SK-N-SH (cell line): ENCODE measurements around the gene LPO. TPM values are rescaled to one million over a fixed set of nuclear protein-coding genes. Genes with fewer than 3 reads are reported as not detected.

Source experiments
- CTCF ChIA-PET: fragments of 300-600, 350-600 bp; formaldehyde crosslinking; extraction: SDS; loops from one replicate; lab custom pipeline; 2021; lab: Yijun Ruan, JAX
- POLR2A ChIA-PET: fragments of 350-600 bp; sonication (Branson Sonifier 250); formaldehyde crosslinking; extraction: SDS; loops from one replicate; lab custom pipeline; 2020; ENCODE audit warnings: antibody characterized with exemption, inconsistent platforms; lab: Yijun Ruan, JAX
- DNase-seq: peaks from one replicate; pipeline ENCODE4 v3.0.0; 2012
- H2AFZ ChIP-seq: fragments of 200-600 bp; sonication (generic); 2 replicates; pipeline ENCODE4 v1.8.1; 2016; ENCODE audit warnings: antibody characterized with exemption, mild to moderate bottlenecking, low read depth
- H3F3A ChIP-seq: fragments of 200-600 bp; sonication (generic); replicated peaks from 2 replicates; pipeline ENCODE3; 2016; ENCODE audit warnings: antibody characterized with exemption, mild to moderate bottlenecking; ENCODE audit not compliant: insufficient read depth
- H3K27ac ChIP-seq, 2 experiments: fragments of 200-500 bp in 1 of 2; fragments of 200-600 bp in 1 of 2; sonication (Bioruptor generic) in 1 of 2; sonication (generic), shearing (Covaris generic) in 1 of 2; 2 replicates each; pipeline versions ENCODE4 v1.5.1 to v1.6.1; 2014 to 2016; ENCODE audit warnings: low read depth in 2 of 2, inconsistent platforms in 1 of 2, low read length in 1 of 2, mild to moderate bottlenecking in 1 of 2, mixed read lengths in 1 of 2
- H3K27me3 ChIP-seq: fragments of 200-600 bp; sonication (generic), shearing (Covaris generic); 2 replicates; pipeline ENCODE4 v1.6.1; 2016; ENCODE audit warnings: mixed run types; ENCODE audit not compliant: insufficient read depth
- H3K36me3 ChIP-seq, 2 experiments: fragments of 200-500 bp in 1 of 2; fragments of 200-600 bp in 1 of 2; sonication (Bioruptor generic) in 1 of 2; sonication (generic) in 1 of 2; replicated peaks in 1 of 2; 2 replicates each; pipeline versions ENCODE3 to v1.5.1; 2014 to 2016; ENCODE audit warnings: low read length in 1 of 2, mild to moderate bottlenecking in 1 of 2; ENCODE audit not compliant: insufficient read depth in 2 of 2, control insufficient read depth in 1 of 2
- H3K4me1 ChIP-seq, 2 experiments: fragments of 200-500 bp in 1 of 2; fragments of 200-600 bp in 1 of 2; sonication (Bioruptor generic) in 1 of 2; sonication (generic), shearing (Covaris generic) in 1 of 2; 2 replicates each; pipeline versions ENCODE4 v1.5.1 to v1.6.1; 2014 to 2016; ENCODE audit warnings: low read depth in 1 of 2, low read length in 1 of 2, mixed run types in 1 of 2; ENCODE audit not compliant: insufficient read depth in 2 of 2, control insufficient read depth in 1 of 2
- H3K4me2 ChIP-seq: fragments of 200-600 bp; sonication (generic), shearing (Covaris generic); 2 replicates; pipeline ENCODE4 v1.6.1; 2017; ENCODE audit warnings: mixed run types
- H3K4me3 ChIP-seq, 2 experiments: fragments of 200-500 bp in 1 of 2; fragments of 200-600 bp in 1 of 2; sonication (Bioruptor generic) in 1 of 2; sonication (generic), shearing (Covaris generic) in 1 of 2; 2 replicates each; pipeline versions ENCODE4 v1.5.1 to v1.8.1; 2014 to 2016; ENCODE audit warnings: low read depth in 2 of 2, inconsistent platforms in 1 of 2, low read length in 1 of 2, mild to moderate bottlenecking in 1 of 2, mixed read lengths in 1 of 2, moderate library complexity in 1 of 2
- H3K79me2 ChIP-seq: fragments of 200-600 bp; sonication (generic); 2 replicates; pipeline ENCODE4 v1.8.1; 2017; ENCODE audit warnings: mild to moderate bottlenecking; ENCODE audit not compliant: insufficient read depth
- H3K9ac ChIP-seq: fragments of 200-600 bp; sonication (generic); 2 replicates; pipeline ENCODE4 v1.6.1; 2017; ENCODE audit warnings: mixed run types
- H3K9me2 ChIP-seq: fragments of 200-600 bp; sonication (generic); 2 replicates; pipeline ENCODE4 v1.6.1; 2017; ENCODE audit warnings: mixed run types
- H3K9me3 ChIP-seq: fragments of 200-600 bp; sonication (generic); 2 replicates; pipeline ENCODE4 v1.6.1; 2017; ENCODE audit warnings: mixed run types, mild to moderate bottlenecking, moderate library complexity
- H4K20me1 ChIP-seq: fragments of 200-600 bp; sonication (generic); 2 replicates; pipeline ENCODE4 v1.6.1; 2017; ENCODE audit warnings: mild to moderate bottlenecking, mixed run types; ENCODE audit not compliant: insufficient read depth
- CTCF ChIP-seq: fragments of 200-600 bp; sonication (generic); IDR thresholded peaks from 2 replicates; pipeline ENCODE4 v1.6.1; 2017; ENCODE audit warnings: antibody characterized with exemption, mild to moderate bottlenecking, moderate library complexity
- ELF1 ChIP-seq: IDR thresholded peaks from 2 replicates; pipeline ENCODE4 v1.4.0; 2012
- FOSL2 ChIP-seq: IDR thresholded peaks from 2 replicates; pipeline ENCODE4 v1.4.0; 2012; ENCODE audit warnings: low read depth, mild to moderate bottlenecking, moderate library complexity, borderline replicate concordance
- FOXJ3 ChIP-seq: sonication (generic); formaldehyde crosslinking; IDR thresholded peaks from 2 replicates; pipeline ENCODE4 v1.5.1; 2020; ENCODE audit warnings: mild to moderate bottlenecking, missing genetic modification reagents
- GATA2 ChIP-seq: sonication (generic); formaldehyde crosslinking; IDR thresholded peaks from 2 replicates; pipeline ENCODE4 v1.5.0; 2020; ENCODE audit warnings: mild to moderate bottlenecking, missing genetic modification reagents
- MAX ChIP-seq: IDR thresholded peaks from 2 replicates; pipeline ENCODE4 v1.4.0; 2012; ENCODE audit warnings: low read depth
- NRF1 ChIP-seq: IDR thresholded peaks from 2 replicates; pipeline ENCODE4 v1.6.1; 2012; ENCODE audit warnings: low read depth, mild to moderate bottlenecking, low read length
- PBX3 ChIP-seq: IDR thresholded peaks from 2 replicates; pipeline ENCODE4; 2012
- POLR2AphosphoS5 ChIP-seq: IDR thresholded peaks from 2 replicates; pipeline ENCODE4 v1.6.1; 2012; ENCODE audit warnings: low read depth, low read length
- REST ChIP-seq: IDR thresholded peaks from 2 replicates; pipeline ENCODE4 v1.6.1; 2012; ENCODE audit warnings: mild to moderate bottlenecking, low read depth, low read length, moderate library complexity
- RXRA ChIP-seq: IDR thresholded peaks from 2 replicates; pipeline ENCODE4 v1.4.0; 2012; ENCODE audit warnings: low read depth, mild to moderate bottlenecking, borderline replicate concordance
- SMC3 ChIP-seq: IDR thresholded peaks from 2 replicates; pipeline ENCODE4 v1.6.1; 2012; ENCODE audit warnings: low read depth, low read length, improper control_type of control experiment
- TAF1 ChIP-seq: IDR thresholded peaks from 2 replicates; pipeline ENCODE4 v1.6.1; 2012; ENCODE audit warnings: low read depth, mild to moderate bottlenecking, low read length, moderate library complexity, borderline replicate concordance
- USF2 ChIP-seq: fragments of 150-350 bp; IDR thresholded peaks from 2 replicates; pipeline ENCODE4 v1.6.1; 2017; ENCODE audit warnings: antibody characterized with exemption, low read length, low read depth, borderline replicate concordance
- YY1 ChIP-seq: IDR thresholded peaks from 2 replicates; pipeline ENCODE4 v1.4.0; 2012; ENCODE audit warnings: low read depth, mild to moderate bottlenecking
- WGBS: methylation state at CpG from one replicate; pipeline ENCODE4 v1.1.6; 2017; ENCODE audit warnings: low lambda C conversion rate; 5-methylcytosine and 5-hydroxymethylcytosine counted together
- polyA plus RNA-seq, 3 experiments: library from polyadenylated mRNA; depleted of rRNA; stranded (reverse); fragments of >200 nt; gene quantifications; 2 replicates each; pipeline ENCODE4 v1.2.3, GENCODE V29; 2012

The LPO gene
- polyA plus RNA-seq, 1 of the 3 experiments (the other 2 are of a cell fraction) = not detected

GRCh38 chr17:58249270-58250133 is 11.1 kb downstream of the LPO start (continued):
- peak; percentile 43; the same call in 1 of the 2 replicates for TF ChIP-seq SMC3

- no peaks in the 10 kb centered on the region for H3F3A ChIP-seq
- H3K27ac ChIP-seq = no peak overlapping the region
- no peaks in the 10 kb centered on the region for H3K9me2 ChIP-seq
- H3K4me3 ChIP-seq = no peak overlapping the region
- H3K36me3 ChIP-seq = no peaks in the 10 kb centered on the region
- no peaks in the 10 kb centered on the region for H3K79me2 ChIP-seq
- no peak overlapping the region for H3K4me2 ChIP-seq
- H2AFZ ChIP-seq = no peak overlapping the region
- H4K20me1 ChIP-seq = no peaks in the 10 kb centered on the region
- ChIA-PET POLR2A (interaction anchor here (0.6 kb wide), 1 partner anchor 257 kb away, joined by 3 read pairs; no protein-coding TSS in a partner anchor), CTCF (interaction anchor here (0.6 to 4.7 kb wide), 64 partner anchors 8 to 1057 kb away, joined by 3 to 73 read pairs (median 6); partner anchors contain the start of genes LPO, MKS1, OR4D1 and RNF43)
- peaks cover 69% of the 10 kb centered on the region for H3K27me3 ChIP-seq
- no peaks in the 10 kb centered on the region for H3K9me3 ChIP-seq
- DNase-seq = no peak
- H3K4me1 ChIP-seq = peaks cover 0 to 8% of the 10 kb centered on the region in 2 experiments; a peak in 1 of 4 replicates
- TF ChIP-seq TAF1 (no peak), PBX3 (no peak), MAX (no peak), NRF1 (no peak), GATA2 (CRISPR knock-in tag) (no peak), CTCF (no peak), FOSL2 (no peak), FOXJ3 (CRISPR knock-in tag) (no peak), RXRA (no peak), POLR2AphosphoS5 (no peak), USF2 (no peak), REST (no peak), ELF1 (no peak), YY1 (no peak)
- WGBS = 74% methylated on average over 12 of the region's 12 CpGs
- no peak overlapping the region for H3K9ac ChIP-seq
Observed at GRCh38 chr17:58250344-58251011, 12.1 kb downstream of the LPO start.
